A673 (cell line): ENCODE data around the gene CBR3.

ENCODE experiments used
- CTCF ChIP-seq: fragments of 300-800, 200-600 bp; sonication (generic); conservative IDR thresholded peaks from 2 replicates; pipeline ENCODE4 v1.5.1; 2017; ENCODE audit warnings: low read depth, mild to moderate bottlenecking, antibody characterized with exemption, low read length, moderate library complexity, mixed read lengths
- EZH2 ChIP-seq: fragments of 200-600 bp; sonication (generic); IDR thresholded peaks from 2 replicates; pipeline ENCODE4 v1.6.1; 2017; ENCODE audit warnings: borderline replicate concordance, low read depth, mild to moderate bottlenecking, mixed read lengths, antibody characterized with exemption, low read length; ENCODE audit not compliant: poor library complexity, severe bottlenecking

DNA sequence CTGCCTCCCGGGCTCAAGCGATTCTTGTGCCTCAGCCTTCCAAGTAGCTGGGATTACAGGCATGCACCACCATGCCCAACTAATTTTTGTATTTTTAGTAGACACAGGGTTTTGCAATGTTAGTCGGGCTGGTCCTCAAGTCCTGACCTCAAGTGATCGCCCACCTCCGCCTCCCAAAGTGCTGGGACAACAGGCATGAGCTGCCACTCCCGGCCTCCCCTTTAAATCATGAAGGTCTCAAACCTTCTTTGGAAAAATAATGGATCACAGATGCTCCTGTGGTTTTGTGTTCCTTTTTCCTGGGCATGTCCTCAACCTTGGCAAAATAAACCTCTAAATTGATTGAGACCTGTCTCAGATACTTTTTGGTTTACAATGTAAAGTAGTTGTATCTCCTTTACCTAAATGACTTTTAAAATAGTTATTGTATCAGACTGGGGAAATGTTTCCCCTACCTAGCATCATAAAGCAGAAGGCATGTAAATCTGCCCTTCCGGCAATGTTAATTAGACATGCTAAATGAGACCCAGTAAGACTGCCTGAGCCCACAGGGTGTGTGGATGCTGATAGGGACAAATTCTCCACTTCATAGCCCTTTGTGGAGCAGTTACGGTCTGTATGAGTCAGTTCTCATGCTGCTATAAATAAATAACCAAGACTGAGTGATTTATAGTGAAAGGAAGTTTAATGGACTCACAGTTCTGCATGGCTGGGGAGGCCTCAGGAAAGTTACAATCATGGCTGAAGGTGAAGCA, 37.3 kb upstream of the CBR3 start:
- TF ChIP-seq CTCF = no peak
- no peak for TF ChIP-seq EZH2
